Fibroblast of skin of left biceps (primary cell): ENCODE data around the gene HMGCS1.
"Not testable (repeated sequence)": the region's sequence is repeated elsewhere in the genome, so short reads cannot be mapped to it uniquely, and the experiment has no call there.

Experiments used
- DNase-seq, 2 experiments: peaks; one replicate each; pipeline ENCODE4 v3.0.0-alpha.2; 2013; ENCODE audit warnings: low read depth in 2 of 2

The HMGCS1 gene

GRCh38 chr5:43312699-43313034 lies 545 bp downstream of the HMGCS1 start:
- DNase-seq: no peak

DNA sequence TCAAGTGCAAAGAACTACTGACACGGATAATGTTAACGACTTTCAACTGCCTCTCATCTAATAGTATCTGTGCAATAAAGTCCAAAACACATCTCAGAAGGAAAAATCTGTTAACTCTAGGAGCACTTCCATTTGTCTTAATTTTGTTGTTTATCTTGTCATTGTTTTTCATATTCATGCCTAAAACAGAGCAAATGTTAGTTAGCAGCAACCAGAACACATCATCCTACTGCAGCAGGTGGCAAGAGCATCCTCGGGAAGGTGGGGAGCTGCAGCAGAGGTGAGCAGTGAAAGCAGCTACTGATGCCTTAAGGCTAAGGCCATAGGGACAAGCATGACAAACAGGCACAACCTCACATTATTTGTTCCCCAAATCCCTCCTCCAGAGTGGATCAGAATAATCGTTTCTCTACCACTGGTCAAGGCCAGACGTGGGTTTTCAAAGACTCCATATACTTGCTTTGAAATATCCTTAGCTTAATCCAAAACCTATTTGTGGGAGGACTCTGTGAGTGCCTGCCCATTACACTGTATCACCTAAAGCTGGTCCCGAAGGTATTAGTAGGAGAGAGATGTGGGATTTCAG lies 1.0 kb downstream of the HMGCS1 start:
- no peak for DNase-seq

DNA sequence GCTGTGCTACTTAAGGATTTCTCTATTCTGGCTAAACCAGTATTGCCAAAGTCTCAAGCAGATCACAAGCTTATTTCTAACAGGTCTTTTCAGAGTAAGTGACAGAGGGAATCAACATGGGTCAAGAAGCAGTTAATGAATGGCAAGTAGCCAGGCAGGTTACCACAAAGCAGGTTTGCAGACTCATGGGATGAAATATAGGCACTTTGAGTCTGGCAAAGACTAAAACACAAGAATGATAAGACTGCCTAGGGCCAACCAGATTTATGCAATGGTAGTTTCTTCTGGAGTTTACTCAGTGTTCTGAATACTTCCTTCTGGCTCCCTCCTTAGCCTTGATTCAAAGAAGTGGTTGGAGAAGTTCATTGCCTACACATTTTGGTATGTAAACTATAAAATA lies 3.6 kb downstream of the HMGCS1 start:
- DNase-seq: no peak

DNA sequence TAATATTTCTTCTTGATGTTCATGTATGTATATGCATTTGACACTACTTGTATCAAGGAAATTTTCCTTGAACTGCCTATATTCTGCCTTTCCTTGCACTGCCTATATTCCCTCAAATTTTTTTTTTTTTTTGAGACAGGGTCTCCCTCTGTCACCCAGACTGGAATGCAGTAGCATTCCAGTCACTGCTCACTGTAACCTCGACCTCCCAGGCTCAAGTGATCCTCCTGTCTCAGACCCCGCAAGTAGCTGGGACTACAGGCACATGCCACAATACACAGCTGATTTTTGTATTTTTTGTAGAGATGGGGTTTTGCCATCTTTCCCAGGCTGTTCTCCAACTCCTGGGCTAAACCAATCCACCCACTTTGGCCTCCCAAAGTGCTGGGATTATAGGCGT lies 4.1 kb downstream of the HMGCS1 start:
- DNase-seq: no peak

GRCh38 chr5:43306954-43307353 lies 6.3 kb downstream of the HMGCS1 start:
- DNase-seq: not testable (repeated sequence)

GRCh38 chr5:43305948-43306565 lies 7.2 kb downstream of the HMGCS1 start:
- peak; percentile 28 to 31 for DNase-seq

DNA sequence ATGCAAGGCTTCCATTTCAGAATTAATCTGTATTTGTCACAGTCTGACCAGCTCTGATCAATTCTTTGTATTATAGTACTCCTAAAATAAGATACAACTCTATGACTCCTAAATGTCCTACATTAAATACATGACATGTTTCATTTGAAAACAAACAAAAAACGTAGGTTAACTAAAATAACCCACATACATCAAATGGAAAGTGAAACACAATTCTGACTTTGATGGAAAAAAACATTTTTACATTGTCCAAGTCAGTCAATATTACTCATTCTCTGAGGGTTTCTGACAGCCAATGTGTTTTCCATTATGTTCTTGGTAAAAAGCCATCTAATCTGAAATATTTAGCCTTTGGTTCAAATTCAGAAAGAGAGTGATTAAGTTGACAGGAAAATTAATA lies 8.7 kb downstream of the HMGCS1 start:
- DNase-seq: peak; percentile 26 to 31

GRCh38 chr5:43303242-43303641 lies 10.0 kb downstream of the HMGCS1 start:
- no peak for DNase-seq

GRCh38 chr5:43302481-43302880 lies 10.7 kb downstream of the HMGCS1 start:
- no peak for DNase-seq

DNA sequence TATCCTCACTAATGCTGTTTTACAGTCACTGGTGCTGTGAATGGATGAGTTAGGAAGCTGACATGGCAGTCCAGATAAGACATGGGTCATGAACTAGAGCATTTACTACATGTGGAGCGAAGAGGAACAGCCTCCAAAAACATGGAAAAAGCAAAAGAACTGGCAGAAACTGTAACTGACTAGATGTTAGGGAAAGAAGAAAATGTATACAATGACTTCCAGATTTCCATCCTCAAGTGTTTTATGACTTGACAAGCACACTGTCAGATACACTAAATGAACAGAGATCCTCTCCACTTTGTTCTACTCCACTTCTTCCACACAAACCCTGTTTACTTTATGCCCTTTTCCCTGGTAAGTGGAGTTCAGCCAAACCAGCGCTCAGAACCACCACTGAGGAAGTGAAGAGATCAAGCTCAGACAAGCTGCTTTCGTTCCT lies 11.5 kb downstream of the HMGCS1 start:
- DNase-seq: no peak

DNA sequence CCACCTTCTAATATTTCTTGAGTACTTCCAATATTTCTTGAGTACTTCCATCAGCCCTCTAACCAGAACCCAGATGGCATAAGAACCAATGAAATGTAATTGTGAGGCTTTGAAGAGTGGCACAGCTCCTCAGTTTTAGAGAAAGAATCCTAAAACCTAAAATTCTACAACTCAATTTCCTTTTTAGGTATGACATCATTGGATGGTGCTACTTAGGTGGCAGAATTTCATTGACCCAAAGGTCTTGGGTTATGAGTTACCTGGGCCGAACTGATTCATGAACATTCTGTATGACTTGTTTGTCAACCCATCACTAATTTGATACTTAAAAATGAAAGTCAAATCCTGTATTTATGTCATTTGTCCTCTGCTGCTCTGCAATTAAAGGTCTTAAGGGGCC lies 13.1 kb downstream of the HMGCS1 start:
- DNase-seq: no peak

- DNase-seq: peak; percentile 36 to 38
These were observed 14.8 kb downstream of the HMGCS1 start for GRCh38 chr5:43298443-43298842.

DNA sequence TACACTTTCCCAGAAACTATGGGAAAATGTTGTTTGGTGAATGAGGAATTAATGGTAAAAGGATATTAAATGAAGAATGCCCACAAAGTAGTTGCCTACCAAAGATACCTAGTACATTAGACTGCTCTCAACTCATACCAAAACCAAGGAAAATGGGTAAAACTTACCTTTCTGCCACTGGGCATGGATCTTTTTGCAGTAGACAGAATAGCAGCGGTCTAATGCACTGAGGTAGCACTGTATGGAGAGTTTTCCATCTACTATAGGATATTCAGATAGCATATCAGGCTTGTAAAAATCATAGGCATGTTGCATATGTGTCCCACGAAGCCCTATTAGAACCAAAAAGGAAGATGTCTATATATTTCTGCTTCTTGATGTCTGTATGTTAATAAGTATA lies 16.4 kb downstream of the HMGCS1 start:
- DNase-seq: no peak

DNA sequence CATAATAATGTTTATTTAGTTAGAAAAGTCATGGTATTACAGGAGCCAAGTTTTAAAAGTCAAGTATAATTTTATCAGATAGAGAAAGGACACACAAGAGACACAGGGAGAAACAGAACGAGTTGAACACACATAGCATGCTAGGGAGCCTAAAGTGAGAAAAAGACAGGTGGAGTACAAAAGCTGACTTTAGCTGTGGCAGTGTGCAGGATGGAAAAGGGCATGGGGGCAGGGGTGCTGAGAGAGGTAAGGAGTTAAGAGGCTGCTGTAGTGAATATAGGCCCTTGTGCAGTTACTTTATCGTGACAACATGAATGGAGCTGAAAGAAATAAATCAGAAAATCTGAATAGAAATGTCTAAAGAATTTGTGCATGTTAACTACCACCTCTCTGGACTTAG lies 18.0 kb downstream of the HMGCS1 start:
- DNase-seq: no peak

DNA sequence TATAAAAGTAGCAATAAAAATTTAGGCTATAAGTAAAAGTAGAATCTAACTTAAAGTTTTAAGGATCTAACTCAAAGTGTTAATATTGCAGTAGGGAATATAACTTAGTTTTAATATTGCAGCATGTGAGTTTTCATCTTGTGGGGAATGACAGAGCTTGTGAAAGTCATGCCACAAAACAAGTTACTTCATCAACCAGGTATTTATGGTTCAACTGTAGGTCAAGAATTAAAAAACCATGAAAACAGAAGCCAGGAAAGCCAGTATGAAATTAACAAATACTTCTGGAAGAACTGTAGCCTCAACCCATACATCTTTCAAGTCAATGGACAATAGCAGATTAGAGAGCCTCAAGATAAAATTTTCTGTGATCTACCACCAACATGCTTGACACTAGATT lies 19.0 kb downstream of the HMGCS1 start:
- peak in 1 of 2 experiments; percentile 13 for DNase-seq

GRCh38 chr5:43290726-43291125 lies 22.5 kb downstream of the HMGCS1 start:
- no peak for DNase-seq

GRCh38 chr5:43288269-43288831 lies 24.9 kb downstream of the HMGCS1 start:
- DNase-seq: no peak

DNA sequence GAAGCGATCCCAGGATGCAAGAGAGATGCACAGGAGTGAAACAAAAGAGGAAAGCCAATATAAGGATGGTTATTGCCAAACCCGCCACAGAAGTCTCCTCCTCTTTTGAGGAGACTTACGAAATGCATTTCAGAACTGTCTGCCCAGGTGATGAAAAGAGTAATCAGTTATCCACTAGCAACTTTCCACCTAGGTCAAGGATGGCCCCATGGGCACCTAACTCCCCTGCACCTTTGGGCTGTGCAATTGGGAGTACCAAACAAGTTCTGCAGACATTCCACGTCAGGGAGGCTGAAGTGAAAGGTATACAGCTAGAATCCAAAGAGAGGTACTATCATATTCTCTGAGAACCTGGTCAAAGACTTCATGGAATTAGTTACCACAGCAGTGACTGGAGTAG lies 25.7 kb downstream of the HMGCS1 start:
- DNase-seq: no peak

- DNase-seq: no peak
These were observed 26.6 kb downstream of the HMGCS1 start for GRCh38 chr5:43286623-43287022.

GRCh38 chr5:43281840-43282658 lies 31.2 kb downstream of the HMGCS1 start:
- DNase-seq: no peak

GRCh38 chr5:43279548-43280274 lies 33.5 kb downstream of the HMGCS1 start:
- no peak for DNase-seq

DNA sequence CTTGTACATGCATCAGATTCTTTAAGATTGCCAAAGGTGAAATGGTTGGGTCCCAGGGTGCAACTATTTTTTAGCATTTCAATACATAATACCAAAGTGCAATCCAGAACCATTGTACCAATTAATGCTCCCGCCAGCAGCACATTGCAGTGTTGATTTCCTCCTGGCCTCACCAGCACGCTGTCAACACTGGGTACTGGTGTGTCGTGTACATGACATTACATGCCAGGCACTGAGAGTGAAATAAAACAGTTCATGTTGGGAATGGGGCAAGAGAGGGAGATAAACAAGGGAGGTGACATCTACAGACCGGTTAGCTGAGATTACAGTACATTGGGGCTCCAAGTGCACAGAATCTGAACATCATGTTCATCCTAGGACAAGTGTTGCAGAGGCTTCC lies 37.8 kb downstream of the HMGCS1 start:
- DNase-seq: no peak
